Left ventricle myocardium inferior (tissue), 1 donor: ENCODE measurements around the gene CLEC18C. TPM values are rescaled to one million over a fixed set of nuclear protein-coding genes. Genes with fewer than 3 reads are reported as not detected.
"Not testable (repeated sequence)": the region's sequence is repeated elsewhere in the genome, so short reads cannot be mapped to it uniquely, and the experiment has no call there.

ENCODE experiments used
- DNase-seq: peaks from one replicate; pipeline ENCODE4 v3.0.0-alpha.2; 2020
- H3K27ac ChIP-seq: fragments of 200-600 bp; replicated peaks from 2 replicates; pipeline ENCODE4 v1.8.0; 2021
- H3K27me3 ChIP-seq: fragments of 200-600 bp; 2 replicates; pipeline ENCODE4 v1.8.0; 2021; ENCODE audit warnings: low read depth
- H3K36me3 ChIP-seq: fragments of 200-600 bp; 2 replicates; pipeline ENCODE4 v1.8.0; 2021
- H3K4me1 ChIP-seq: fragments of 200-600 bp; 2 replicates; pipeline ENCODE4 v1.8.0; 2021
- H3K4me3 ChIP-seq: fragments of 200-600 bp; 2 replicates; pipeline ENCODE4 v1.8.0; 2021; ENCODE audit warnings: mild to moderate bottlenecking, moderate library complexity
- H3K9me3 ChIP-seq: fragments of 200-600 bp; replicated peaks from 2 replicates; pipeline ENCODE4 v1.8.0; 2021
- CTCF ChIP-seq: fragments of 200-600 bp; IDR thresholded peaks from 2 replicates; pipeline ENCODE4 v1.8.0; 2021; ENCODE audit warnings: antibody characterized with exemption, mild to moderate bottlenecking, borderline replicate concordance
- intact Hi-C: fragments of 100-400 bp; cut with micrococcal nuclease; formaldehyde crosslinking; loops from one replicate; pipeline ENCODE4 v1.11.0; 2022
- total RNA-seq: library from RNA; stranded (reverse); fragmentation: NEBNext Ultra II Directional; extraction: Animal tissue kit (Norgen Biotek cat#: 25700); gene quantifications from one replicate; pipeline ENCODE4 v1.2.1, GENCODE V29; 2021
- donor health status: DM: no; HTN: yes; CAD: no; lungs with severe emphysema.

CLEC18C gene
- total RNA-seq, 1 donor from 2014 or later, result not detected

GRCh38 chr16:70151391-70151790 is 22.2 kb upstream of the CLEC18C start:
- intact Hi-C loops, result no loop called here
- no peak for DNase-seq
- no peak for TF ChIP-seq CTCF
- Histone ChIP-seq H3K27me3 (no peaks in the 10 kb centered on the region), H3K4me1 (no peaks in the 10 kb centered on the region), H3K27ac (no peak overlapping the region), H3K36me3 (peaks cover 88% of the 10 kb centered on the region), H3K9me3 (no peaks in the 10 kb centered on the region), H3K4me3 (no peak overlapping the region)

- peaks cover 94% of the 10 kb centered on the region for H3K36me3 ChIP-seq
- no peaks in the 10 kb centered on the region for H3K9me3 ChIP-seq
- H3K4me3 ChIP-seq, result no peak overlapping the region
- DNase-seq, result no peak
- H3K27ac ChIP-seq, result no peak overlapping the region
- no peaks in the 10 kb centered on the region for H3K4me1 ChIP-seq
- intact Hi-C loops, result no loop called here
- TF ChIP-seq CTCF, result no peak
- H3K27me3 ChIP-seq, result no peaks in the 10 kb centered on the region
These were observed 21.6 kb upstream of the CLEC18C start for GRCh38 chr16:70151941-70152509.

- peaks cover 98% of the 10 kb centered on the region for H3K36me3 ChIP-seq
- no peaks in the 10 kb centered on the region for H3K9me3 ChIP-seq
- H3K4me1 ChIP-seq, result no peaks in the 10 kb centered on the region
- intact Hi-C loops, result no loop called here
- no peak overlapping the region for H3K4me3 ChIP-seq
- no peak for TF ChIP-seq CTCF
- no peak for DNase-seq
- H3K27ac ChIP-seq, result no peak overlapping the region
- H3K27me3 ChIP-seq, result no peaks in the 10 kb centered on the region
These were observed 20.8 kb upstream of the CLEC18C start for GRCh38 chr16:70152578-70153302.

- H3K4me1 ChIP-seq, H3K4me3 ChIP-seq, H3K27ac ChIP-seq, H3K9me3 ChIP-seq, DNase-seq, intact Hi-C loops, H3K27me3 ChIP-seq: not testable (repeated sequence)
- peaks cover 98% of the 10 kb centered on the region for H3K36me3 ChIP-seq
These were observed 18.9 kb upstream of the CLEC18C start for GRCh38 chr16:70154736-70155135.

- intact Hi-C loops, result no loop called here
These were observed 17.2 kb upstream of the CLEC18C start for GRCh38 chr16:70156207-70156978.

More at GRCh38 chr16:70156207-70156978, 17.2 kb upstream of the CLEC18C start:
- H3K27me3 ChIP-seq, result no peaks in the 10 kb centered on the region
- no peak for DNase-seq
- TF ChIP-seq CTCF, result no peak
- no peaks in the 10 kb centered on the region for H3K9me3 ChIP-seq
- H3K4me3 ChIP-seq, result no peak overlapping the region
- H3K27ac ChIP-seq, result no peak overlapping the region
- peaks cover 97% of the 10 kb centered on the region for H3K36me3 ChIP-seq
- H3K4me1 ChIP-seq, result no peaks in the 10 kb centered on the region
